Right lobe of liver (tissue), 6 donors: ENCODE results near the gene PDZK1IP1. TPM values are rescaled to one million over a fixed set of nuclear protein-coding genes. Genes with fewer than 3 reads are reported as not detected.
A peak's percentile ranks its signal among the peaks of the same experiment; 100 is the strongest.

Source experiments
- ATAC-seq, 4 donors: fragments of 200-7000 bp; cut with Tn5 transposase; one replicate each; pipeline ENCODE4 v1.9.1; 2020; ENCODE audit warnings: mild to moderate bottlenecking in 4 of 4, moderate library complexity in 4 of 4
- DNase-seq, 3 donors: peaks; one replicate each; pipeline ENCODE4 v3.0.0-alpha.2; 2020
- H3K27ac ChIP-seq, 3 donors: fragments of 200-600 bp; one replicate each; pipeline ENCODE4 v1.8.0; 2022
- H3K27me3 ChIP-seq, 2 donors: fragments of 200-600 bp; one replicate each; pipeline ENCODE4 v1.8.0; 2022
- H3K36me3 ChIP-seq, 4 donors: fragments of 200-600 bp; sonication (generic) in 1 of 4; one replicate each; pipeline versions ENCODE4 v1.5.1 to v1.8.0; 2017 to 2022; ENCODE audit warnings: control low read depth in 1 of 4
- H3K4me1 ChIP-seq, 4 donors: fragments of 200-600 bp; sonication (generic) in 1 of 4; one replicate each; pipeline versions ENCODE4 v1.5.1 to v1.8.0; 2017 to 2022; ENCODE audit warnings: control low read depth in 1 of 4
- H3K4me3 ChIP-seq, 3 donors: fragments of 200-600 bp; one replicate each; pipeline ENCODE4 v1.8.0; 2022
- H3K9me3 ChIP-seq, 4 donors: fragments of 200-600 bp; sonication (generic) in 1 of 4; one replicate each; pipeline versions ENCODE4 v1.5.1 to v1.8.0; 2017 to 2022; ENCODE audit warnings: control low read depth in 1 of 4
- CTCF ChIP-seq, 4 donors: fragments of 200-600 bp in 3 of 4; fragments of 450-650 bp in 1 of 4; IDR thresholded peaks; one replicate each; pipeline versions ENCODE4 v1.5.1 to v1.8.0; 2016 to 2022; ENCODE audit warnings: antibody characterized with exemption in 4 of 4, mild to moderate bottlenecking in 2 of 4
- POLR2A ChIP-seq: fragments of 450-650 bp; IDR thresholded peaks from one replicate; pipeline ENCODE4 v1.6.1; 2017; ENCODE audit warnings: antibody characterized with exemption, mild to moderate bottlenecking
- WGBS: methylation state at CpG from one replicate; pipeline ENCODE4 v1.1.6; 2018; ENCODE audit warnings: low coverage, low lambda C conversion rate; ENCODE audit not compliant: insufficient coverage; ENCODE audit errors: missing lambda C conversion rate; 5-methylcytosine and 5-hydroxymethylcytosine counted together
- intact Hi-C, 2 donors: fragments of 100-400 bp; cut with DNase I; formaldehyde crosslinking; loops; one replicate each; pipeline versions ENCODE4 v1.11.2 to v1.14.1; 2022
- long read RNA-seq: library from polyadenylated mRNA; unstranded; transcript quantifications from one replicate; pipeline ENCODE4 v2.0.0, GENCODE V29; 2019
- total RNA-seq, 6 experiments: library from RNA; depleted of rRNA in 2 of 6; stranded (reverse); fragments of >200 nt in 2 of 6; fragmentation: NEBNext Ultra II Directional in 3 of 6; extraction: Animal tissue kit (Norgen Biotek cat#: 25700) in 3 of 6; gene quantifications; one replicate each; pipeline versions ENCODE4 v1.1.0 to v1.2.4, GENCODE V29; 2016 to 2023
- donor health status: DM: no; HTN: yes; CAD: no.
- donor health status: DM: no; HTN: no; CAD: no.
- donor health status: DM: no; HTN: no; CAD: no.
- donor health status: DM: no; HTN: yes; CAD: no.
- donor health status: DM: no; HTN: yes; CAD: no.

The PDZK1IP1 gene
- total RNA-seq: 10 to 100 TPM in 2 of 6 experiments, 1 to 10 TPM in 2, under 1 TPM in 2; 0.24 to 44.3 (median 5.4) TPM
- long read RNA-seq: 0 reads

- Histone ChIP-seq H3K27me3 (no peaks in the 10 kb centered on the region), H3K27ac (no peak within 1 kb of the TSS), H3K4me1 (peaks cover 0 to 21% (median 0%) of the 10 kb centered on the region in 4 donors), H3K4me3 (no peak within 1 kb of the TSS), H3K9me3 (no peaks in the 10 kb centered on the region), H3K36me3 (no peaks in the 10 kb centered on the region)
- peak in 2 of 3 donors; percentile 57 to 74 for DNase-seq
- intact Hi-C loops: loop anchor here in 1 of 2 donors (10.0 kb wide), 1 partner anchor 225 kb away; the partner anchor contains the start of gene FOXE3
- TF ChIP-seq CTCF (IDR thresholded peaks at IDR 0.05) (no peak), POLR2A (no peak)
- peak; percentile 5 to 58 (median 54) for ATAC-seq
- WGBS: 45% methylated on average over 8 of the region's 16 CpGs
Observed at GRCh38 chr1:47189844-47190508, at the start of gene PDZK1IP1. PDZK1IP1 (minus strand) TSS chr1:47190036; CDS start chr1:47189932, 104 bp downstream.

- 49% methylated on average over 5 of the region's 5 CpGs for WGBS
- no peak for ATAC-seq
- no peaks in the 10 kb centered on the region for H3K27me3 ChIP-seq
Observed at GRCh38 chr1:47238935-47239592, 49.2 kb upstream of the PDZK1IP1 start.

GRCh38 chr1:47235806-47236205, 46.0 kb upstream of the PDZK1IP1 start:
- intact Hi-C loops: no loop called here
- Histone ChIP-seq H3K27me3 (peaks cover 3 to 25% of the 10 kb centered on the region in 2 donors), H3K36me3 (no peaks in the 10 kb centered on the region), H3K27ac (peak overlapping the region in 1 of 3 donors; percentile 10), H3K4me1 (no peaks in the 10 kb centered on the region), H3K9me3 (no peaks in the 10 kb centered on the region), H3K4me3 (no peak overlapping the region)
- DNase-seq: no peak
- 63% methylated on average over 4 of the region's 4 CpGs for WGBS
- no peak for TF ChIP-seq POLR2A
- TF ChIP-seq CTCF (IDR thresholded peaks at IDR 0.05): no peak
- no peak for ATAC-seq

More at GRCh38 chr1:47238935-47239592, 49.2 kb upstream of the PDZK1IP1 start:
- DNase-seq: no peak
- H3K9me3 ChIP-seq: no peaks in the 10 kb centered on the region
- intact Hi-C loops: no loop called here
- H3K4me1 ChIP-seq: no peaks in the 10 kb centered on the region
- H3K27ac ChIP-seq: no peak overlapping the region
- no peaks in the 10 kb centered on the region for H3K36me3 ChIP-seq
- no peak overlapping the region for H3K4me3 ChIP-seq
- no peak for TF ChIP-seq CTCF (IDR thresholded peaks at IDR 0.05)
- no peak for TF ChIP-seq POLR2A

- no peaks in the 10 kb centered on the region for H3K4me1 ChIP-seq
- TF ChIP-seq POLR2A (no peak), CTCF (IDR thresholded peaks at IDR 0.05) (no peak)
- ATAC-seq (peak; percentile 43 to 62 (median 56)), DNase-seq (no peak)
- no peaks in the 10 kb centered on the region for H3K9me3 ChIP-seq
- H3K4me3 ChIP-seq: no peak overlapping the region
- 7% methylated on average over 3 of the region's 21 CpGs for WGBS
- peak overlapping the region in 1 of 3 donors; percentile 10 for H3K27ac ChIP-seq
- intact Hi-C loops: no loop called here
- no peaks in the 10 kb centered on the region for H3K36me3 ChIP-seq
- H3K27me3 ChIP-seq: peaks cover 9 to 30% of the 10 kb centered on the region in 2 donors
Observed at GRCh38 chr1:47235241-47235681, 45.4 kb upstream of the PDZK1IP1 start.
